GM19238 (cell line): ENCODE data around the gene ZNF83.
"Not testable (repeated sequence)": the region's sequence is repeated elsewhere in the genome, so short reads cannot be mapped to it uniquely, and the experiment has no call there.

ENCODE experiments used
- DNase-seq: peaks from one replicate; pipeline ENCODE4 v3.0.0; 2011; ENCODE audit warnings: low spot score; ENCODE audit not compliant: insufficient read length

ZNF83 gene

GRCh38 chr19:52639996-52640395 lies 1.8 kb upstream of the ZNF83 start:
- no peak for DNase-seq

- DNase-seq = peak; percentile 4
These were observed 446 bp upstream of the ZNF83 start for GRCh38 chr19:52638601-52639000.

GRCh38 chr19:52635786-52636570 lies 2.2 kb downstream of the ZNF83 start:
- no peak for DNase-seq

GRCh38 chr19:52627441-52627840 lies 10.7 kb downstream of the ZNF83 start:
- not testable (repeated sequence) for DNase-seq

GRCh38 chr19:52626915-52627314 lies 11.2 kb downstream of the ZNF83 start:
- no peak for DNase-seq

GRCh38 chr19:52622261-52622660 lies 15.9 kb downstream of the ZNF83 start:
- DNase-seq = no peak

- DNase-seq = no peak
These were observed 16.8 kb downstream of the ZNF83 start for GRCh38 chr19:52621376-52621775.

GRCh38 chr19:52613299-52613906 lies 24.8 kb downstream of the ZNF83 start:
- no peak for DNase-seq

- DNase-seq = no peak
These were observed 34.5 kb downstream of the ZNF83 start for GRCh38 chr19:52603558-52604207.

GRCh38 chr19:52602941-52603340 lies 35.2 kb downstream of the ZNF83 start:
- DNase-seq = no peak

- not testable (repeated sequence) for DNase-seq
These were observed 36.2 kb downstream of the ZNF83 start for GRCh38 chr19:52601974-52602366.

- DNase-seq = peak; percentile 87
These were observed 36.9 kb downstream of the ZNF83 start for GRCh38 chr19:52601025-52601973.

GRCh38 chr19:52600639-52601024 lies 37.5 kb downstream of the ZNF83 start:
- DNase-seq = peak; percentile 12

- no peak for DNase-seq
These were observed 38.9 kb downstream of the ZNF83 start for GRCh38 chr19:52599241-52599640.

GRCh38 chr19:52593441-52593840 lies 44.7 kb downstream of the ZNF83 start:
- DNase-seq = not testable (repeated sequence)

GRCh38 chr19:52592301-52592700 lies 45.9 kb downstream of the ZNF83 start:
- no peak for DNase-seq

GRCh38 chr19:52590728-52591127 lies 47.4 kb downstream of the ZNF83 start:
- no peak for DNase-seq

GRCh38 chr19:52585604-52586003 lies 52.6 kb downstream of the ZNF83 start:
- DNase-seq = no peak

GRCh38 chr19:52584736-52585440 lies 53.3 kb downstream of the ZNF83 start:
- no peak for DNase-seq

GRCh38 chr19:52570000-52570861 lies 67.9 kb downstream of the ZNF83 start, which contains the start of gene ZNF701:
Gene ZNF701 (plus strand): TSS chr19:52570287. CDS start chr19:52574148, 3,861 bp downstream.
- peak; percentile 78 for DNase-seq
